Measurements from ENCODE around the gene PYDC1.
"Not testable (repeated sequence)": the region's sequence is repeated elsewhere in the genome, so short reads cannot be mapped to it uniquely, and the experiment has no call there.

The PYDC1 gene

DNA sequence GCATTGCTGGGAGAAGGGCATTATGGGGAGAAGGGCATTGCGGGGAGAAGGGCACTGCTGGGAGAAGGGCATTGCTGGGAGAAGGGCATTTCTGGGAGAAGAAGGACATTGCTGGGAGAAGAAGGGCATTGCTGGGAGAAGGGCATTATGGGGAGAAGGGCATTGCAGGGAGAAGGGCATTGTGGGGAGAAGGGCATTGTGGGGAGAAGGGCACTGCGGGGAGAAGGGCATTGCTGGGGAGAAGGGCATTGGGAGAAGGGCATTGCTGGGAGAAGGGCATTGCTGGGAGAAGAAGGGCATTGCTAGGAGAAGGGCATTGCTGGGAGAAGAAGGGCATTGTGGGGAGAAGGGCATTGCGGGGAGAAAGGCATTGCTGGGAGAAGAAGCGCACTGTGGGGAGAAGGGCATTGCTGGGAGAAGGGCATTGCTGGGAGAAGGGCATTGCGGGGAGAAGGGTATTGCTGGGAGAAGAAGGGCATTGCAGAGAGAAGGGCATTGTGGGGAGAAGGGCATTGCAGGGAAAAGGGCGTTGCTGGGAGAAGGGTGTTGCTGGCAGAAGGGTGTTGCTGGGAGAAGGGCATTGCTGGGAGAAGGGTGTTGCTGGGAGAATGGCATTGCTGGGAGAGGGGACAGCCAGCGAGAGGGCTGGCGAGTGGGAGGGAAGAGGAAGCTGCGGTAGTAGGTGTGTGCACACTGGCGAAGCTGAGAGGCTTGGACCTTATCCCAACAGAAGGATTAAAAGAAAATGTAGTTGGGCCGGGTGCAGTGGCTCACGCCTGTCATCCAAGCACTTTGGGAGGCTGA, 4.6 kb upstream of the PYDC1 start:
- DNase-seq (ENCODE audit: low spot score) = no peak

DNA sequence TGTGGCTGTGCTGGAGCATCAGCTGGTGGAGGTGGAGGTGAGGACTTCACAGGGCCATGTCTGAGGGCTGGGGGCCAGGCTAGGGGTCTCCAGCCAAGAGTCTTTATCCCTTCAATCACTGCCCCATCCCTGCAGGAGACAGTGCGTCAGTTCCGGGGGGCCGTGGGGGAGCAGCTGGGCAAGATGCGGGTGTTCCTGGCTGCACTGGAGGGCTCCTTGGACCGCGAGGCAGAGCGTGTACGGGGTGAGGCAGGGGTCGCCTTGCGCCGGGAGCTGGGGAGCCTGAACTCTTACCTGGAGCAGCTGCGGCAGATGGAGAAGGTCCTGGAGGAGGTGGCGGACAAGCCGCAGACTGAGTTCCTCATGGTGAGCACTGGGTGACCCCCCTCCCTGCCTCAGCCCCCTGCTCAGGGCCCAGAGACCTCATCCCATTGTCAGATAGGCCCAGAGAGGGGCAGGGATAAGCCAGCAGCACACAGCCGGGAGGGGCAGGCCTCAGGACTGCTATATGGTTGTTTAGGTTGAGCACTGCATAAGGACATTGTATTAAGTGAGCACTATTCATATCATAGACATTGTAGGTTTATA, 2.3 kb upstream of the PYDC1 start:
- DNase-seq (ENCODE audit: low spot score) = no peak

DNA sequence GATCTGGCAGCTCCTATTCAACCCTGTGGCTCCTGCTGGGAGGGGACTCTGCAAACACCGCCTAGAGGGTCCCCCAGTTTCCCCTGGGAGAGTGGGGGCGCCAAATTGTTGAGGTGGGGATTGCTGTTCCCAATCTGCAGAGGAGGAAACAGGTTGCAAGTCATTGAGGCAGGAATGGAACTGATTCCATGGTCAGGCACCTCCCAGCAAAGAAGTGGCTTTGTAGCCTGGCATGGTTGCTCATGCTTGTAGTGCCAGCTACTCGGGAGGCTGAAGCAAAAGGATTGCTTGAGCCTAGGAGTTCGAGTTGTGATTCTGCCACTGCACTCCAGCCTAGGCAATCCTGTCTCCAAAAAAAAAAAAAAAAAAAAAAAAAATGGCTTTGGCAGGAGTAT, 198 bp upstream of the PYDC1 start:
- DNase-seq (ENCODE audit: low spot score) = no peak

GRCh38 chr16:31215287-31216162, 1.4 kb downstream of the PYDC1 start:
- DNase-seq (ENCODE audit: low spot score) = no peak

DNA sequence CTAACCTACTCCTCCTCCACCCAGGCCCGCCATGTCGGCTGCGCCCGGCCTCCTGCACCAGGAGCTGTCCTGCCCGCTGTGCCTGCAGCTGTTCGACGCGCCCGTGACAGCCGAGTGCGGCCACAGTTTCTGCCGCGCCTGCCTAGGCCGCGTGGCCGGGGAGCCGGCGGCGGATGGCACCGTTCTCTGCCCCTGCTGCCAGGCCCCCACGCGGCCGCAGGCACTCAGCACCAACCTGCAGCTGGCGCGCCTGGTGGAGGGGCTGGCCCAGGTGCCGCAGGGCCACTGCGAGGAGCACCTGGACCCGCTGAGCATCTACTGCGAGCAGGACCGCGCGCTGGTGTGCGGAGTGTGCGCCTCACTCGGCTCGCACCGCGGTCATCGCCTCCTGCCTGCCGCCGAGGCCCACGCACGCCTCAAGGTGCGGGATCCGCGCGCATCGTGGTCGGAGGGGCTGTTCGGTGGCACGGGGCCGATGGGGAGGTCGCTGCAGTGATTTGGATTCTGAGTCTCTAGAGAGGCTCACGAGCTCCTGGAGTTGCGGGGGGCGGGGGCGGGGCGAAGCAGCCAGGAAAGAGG, 2.1 kb downstream of the PYDC1 start:
- DNase-seq (ENCODE audit: low spot score) = no peak

GRCh38 chr16:31213877-31214707, 2.8 kb downstream of the PYDC1 start, which contains the start of gene TRIM72:
TSS of gene TRIM72 (plus strand) at chr16:31214119. CDS start at chr16:31214739, 620 bp downstream.
- DNase-seq (ENCODE audit: low spot score) = no peak

GRCh38 chr16:31213342-31213741, 3.6 kb downstream of the PYDC1 start:
- DNase-seq (ENCODE audit: low spot score) = no peak

DNA sequence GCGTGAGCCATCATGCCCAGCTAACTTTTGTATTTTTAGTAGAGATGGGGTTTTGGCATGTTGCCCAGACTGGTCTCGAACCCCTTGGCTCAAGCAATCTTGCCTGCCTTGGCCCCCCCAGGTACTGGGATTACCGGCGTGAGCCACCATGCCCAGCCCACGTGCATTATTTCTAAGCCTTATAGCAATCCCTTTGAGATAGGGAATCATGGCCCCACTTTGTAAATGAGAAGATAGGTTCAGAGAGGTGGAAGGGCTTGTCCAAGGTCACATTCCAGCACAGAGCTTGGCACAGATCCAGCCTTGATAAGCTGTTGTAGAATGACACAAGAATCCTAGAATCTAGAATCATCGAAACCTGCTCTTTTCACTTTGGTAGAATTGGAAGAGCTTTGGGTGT, 10.2 kb downstream of the PYDC1 start:
- DNase-seq (ENCODE audit: low spot score) = no peak

GRCh38 chr16:31204871-31205666, 11.9 kb downstream of the PYDC1 start:
- no peak for DNase-seq (ENCODE audit: low spot score)

GRCh38 chr16:31202414-31203375, 14.2 kb downstream of the PYDC1 start, which contains the start of gene PYCARD:
TSS of gene PYCARD (minus strand) at chr16:31202760. CDS start at chr16:31202690, 70 bp downstream.
- DNase-seq (ENCODE audit: low spot score) = no peak

DNA sequence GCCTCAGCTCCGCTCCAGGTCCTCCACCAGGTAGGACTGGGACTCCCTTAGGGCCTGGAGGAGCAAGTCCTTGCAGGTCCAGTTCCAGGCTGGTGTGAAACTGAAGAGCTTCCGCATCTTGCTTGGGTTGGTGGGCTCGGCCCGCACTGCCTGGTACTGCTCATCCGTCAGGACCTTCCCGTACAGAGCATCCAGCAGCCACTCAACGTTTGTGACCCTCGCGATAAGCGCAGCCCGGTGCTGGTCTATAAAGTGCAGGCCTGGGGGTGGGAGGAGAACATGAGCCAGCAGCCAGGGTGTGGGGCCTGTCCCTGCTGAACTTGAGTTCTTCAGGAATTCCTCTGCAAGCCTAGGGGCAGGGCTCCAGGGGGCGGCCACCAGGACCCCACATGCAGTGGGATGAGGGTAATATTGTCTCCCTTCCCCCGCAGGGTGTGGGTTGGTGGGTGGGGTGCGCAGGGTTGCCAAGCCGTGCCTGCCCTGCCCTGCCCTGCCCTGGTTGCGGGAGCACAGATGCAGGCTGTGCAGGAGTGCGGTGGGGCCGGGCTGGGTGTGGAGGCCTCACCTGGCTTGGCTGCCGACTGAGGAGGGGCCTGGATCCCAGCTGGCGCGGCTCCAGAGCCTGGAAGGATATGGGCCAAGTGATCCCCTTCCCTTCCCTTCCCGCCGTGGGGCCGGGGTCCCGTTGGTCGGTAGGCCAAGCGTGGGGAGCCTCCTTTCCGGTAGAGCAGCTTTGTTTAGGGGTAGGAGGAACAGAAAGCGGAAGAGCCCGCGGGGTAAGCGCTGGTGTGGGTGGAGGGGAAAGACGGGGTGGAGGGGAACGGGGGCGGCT, 15.1 kb downstream of the PYDC1 start:
- DNase-seq (ENCODE audit: low spot score) = no peak

DNA sequence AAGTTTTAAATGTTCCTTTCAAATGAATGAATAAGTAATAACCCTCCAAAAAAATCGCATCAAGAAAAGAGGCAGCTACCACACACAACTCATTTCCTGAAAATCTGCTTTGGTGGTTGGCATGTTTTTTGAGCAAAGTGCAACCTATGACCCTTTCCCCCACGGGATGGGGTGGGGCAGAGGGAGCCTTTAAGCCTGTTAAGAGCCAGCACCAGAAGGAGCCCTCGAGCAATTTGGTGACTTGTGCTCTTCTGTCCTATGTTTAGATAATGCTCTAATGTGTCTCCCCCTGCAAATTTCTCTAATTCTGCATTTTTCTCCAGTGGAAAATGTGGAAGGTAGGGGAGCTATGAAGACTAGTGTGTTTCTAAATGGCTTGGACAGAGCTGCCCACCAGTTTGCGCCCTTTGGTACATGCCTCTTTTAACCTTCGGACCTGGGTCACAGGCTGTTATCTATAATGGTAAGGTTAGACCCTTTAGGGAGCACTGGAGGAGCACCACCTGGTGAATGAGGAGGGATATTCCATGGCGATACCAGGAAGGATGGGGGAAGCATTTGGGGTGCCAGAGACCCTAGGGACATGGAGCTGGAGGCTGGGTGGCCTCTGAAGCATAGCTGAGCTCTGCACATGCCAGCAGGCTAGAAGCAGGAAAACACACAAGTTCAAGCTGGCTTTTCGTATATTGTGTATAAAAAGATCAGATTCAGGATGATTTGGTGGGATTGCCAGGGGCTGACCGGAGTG, 15.9 kb downstream of the PYDC1 start:
- no peak for DNase-seq (ENCODE audit: low spot score)

DNA sequence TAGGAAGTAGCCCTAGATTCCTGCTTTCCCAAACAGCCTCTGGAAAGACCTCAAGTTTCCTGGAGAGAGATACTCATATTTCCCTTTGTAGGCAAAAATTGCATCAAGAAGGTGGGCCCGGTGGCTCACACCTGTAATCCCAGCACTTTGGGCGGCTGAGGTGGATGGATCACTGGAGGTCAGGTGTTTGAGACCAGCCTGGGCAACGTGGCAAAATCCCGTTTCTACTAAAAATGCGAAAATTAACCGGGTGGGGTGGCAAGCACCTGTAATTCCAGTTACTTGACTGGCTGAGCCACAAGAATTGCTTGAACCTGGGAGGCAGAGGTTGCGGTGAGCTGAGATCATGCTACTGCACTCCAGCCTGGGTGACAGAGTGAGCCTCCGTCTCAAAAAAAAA, 16.8 kb downstream of the PYDC1 start:
- not testable (repeated sequence) for DNase-seq (ENCODE audit: low spot score)

DNA sequence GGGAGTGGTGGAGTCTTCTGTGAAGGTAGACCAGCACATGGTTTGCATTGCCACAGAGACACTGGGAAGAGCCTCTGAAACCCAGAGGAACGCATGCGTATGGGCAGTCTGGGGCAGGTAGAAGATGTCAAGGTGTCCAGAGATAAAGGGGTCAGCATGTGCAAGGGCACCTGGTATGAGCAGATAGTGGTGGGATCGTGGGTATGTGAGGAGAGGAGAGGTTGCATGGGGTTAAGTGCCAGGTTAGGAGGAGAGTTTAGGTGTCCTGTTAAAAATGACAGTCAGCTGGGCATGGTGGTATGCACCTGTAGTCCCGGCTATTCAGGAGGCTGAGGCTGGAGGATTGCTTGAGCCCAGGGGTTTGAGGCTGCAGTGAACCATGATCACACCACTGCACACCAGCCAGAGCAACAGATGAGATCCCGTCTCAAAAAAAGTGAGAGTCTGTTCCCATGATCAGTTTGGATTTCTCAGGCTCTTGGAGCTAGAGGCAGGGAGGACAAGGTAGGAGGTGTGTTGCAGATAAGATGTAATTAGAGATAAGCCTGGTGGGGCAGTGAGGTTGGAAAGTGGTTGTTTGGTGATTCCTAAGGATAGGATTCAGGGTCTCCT, 17.4 kb downstream of the PYDC1 start:
- no peak for DNase-seq (ENCODE audit: low spot score)

- DNase-seq (ENCODE audit: low spot score) = no peak
These were observed 18.6 kb downstream of the PYDC1 start for GRCh38 chr16:31198207-31198882.

DNA sequence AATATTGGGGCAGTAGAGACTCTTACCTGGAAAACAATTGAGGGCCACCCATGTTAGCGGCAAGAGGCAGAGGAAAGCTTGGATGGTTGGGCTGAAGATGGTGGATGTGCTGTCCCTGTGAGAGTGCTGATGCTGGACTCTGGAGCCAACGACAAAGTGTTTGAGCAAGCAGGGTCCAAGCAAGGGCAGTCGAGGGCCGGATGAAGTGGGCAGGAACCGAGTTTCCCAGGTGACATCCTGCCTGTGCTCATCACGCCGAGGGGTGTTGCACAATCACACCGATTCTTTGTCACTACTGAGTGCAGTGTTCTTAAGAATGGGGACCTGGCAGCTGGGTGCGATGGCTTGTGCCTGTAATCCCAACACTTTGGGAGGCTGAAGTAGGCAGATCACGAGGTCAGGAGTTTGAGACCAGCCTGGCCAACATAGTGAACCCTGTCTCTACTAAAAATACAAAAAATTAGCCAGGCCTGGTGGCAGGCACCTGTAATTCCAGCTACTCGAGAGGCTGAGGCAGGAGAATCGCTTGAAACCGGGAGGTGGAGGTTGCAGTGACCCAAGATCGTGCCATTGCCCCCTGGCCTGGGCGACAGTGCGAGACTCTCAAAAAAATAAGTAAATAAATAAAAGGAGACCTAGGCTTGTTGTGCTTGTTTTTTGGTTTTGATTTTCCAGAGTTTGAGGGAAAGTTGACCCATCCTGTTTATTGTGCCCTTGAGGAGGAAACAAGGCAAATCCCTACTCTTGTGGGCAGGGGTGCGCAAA, 20.4 kb downstream of the PYDC1 start:
- no peak for DNase-seq (ENCODE audit: low spot score)
